H9 (cell line): ENCODE results near the gene TMEM132D. TPM values are rescaled to one million over a fixed set of nuclear protein-coding genes. Genes with fewer than 3 reads are reported as not detected.

ENCODE experiments used
- DNase-seq: peaks from one replicate; pipeline ENCODE4 v3.0.0-alpha.2; 2017
- H2AFZ ChIP-seq: one replicate; pipeline ENCODE4 v1.6.1; 2013; ENCODE audit warnings: mild to moderate bottlenecking, low read length, control low read depth, moderate library complexity
- H2AK5ac ChIP-seq: 2 replicates; pipeline ENCODE4 v1.6.1; 2013; ENCODE audit warnings: low read length, control low read depth, mixed read lengths; ENCODE audit not compliant: insufficient read length
- H2BK120ac ChIP-seq: one replicate; pipeline ENCODE4 v1.6.1; 2013; ENCODE audit warnings: low read depth, mild to moderate bottlenecking, low read length, control low read depth, inconsistent platforms; ENCODE audit not compliant: poor library complexity, severe bottlenecking
- H2BK12ac ChIP-seq: 2 replicates; pipeline ENCODE4 v1.6.1; 2013; ENCODE audit warnings: low read length, control low read depth, mixed read lengths, low read depth; ENCODE audit not compliant: insufficient read length
- H2BK15ac ChIP-seq: 2 replicates; pipeline ENCODE4 v1.6.1; 2013; ENCODE audit warnings: low read depth, low read length, control low read depth
- H2BK20ac ChIP-seq: one replicate; pipeline ENCODE4 v1.6.1; 2013; ENCODE audit warnings: low read depth, mild to moderate bottlenecking, low read length, control low read depth, inconsistent platforms; ENCODE audit not compliant: poor library complexity, severe bottlenecking
- H2BK5ac ChIP-seq: 2 replicates; pipeline ENCODE4 v1.6.1; 2013; ENCODE audit warnings: low read length, control low read depth, mixed read lengths; ENCODE audit not compliant: insufficient read length
- H3K14ac ChIP-seq: 2 replicates; pipeline ENCODE4 v1.6.1; 2013; ENCODE audit warnings: low read length, control low read depth; ENCODE audit not compliant: insufficient read depth
- H3K18ac ChIP-seq: 2 replicates; pipeline ENCODE4 v1.6.1; 2013; ENCODE audit warnings: low read depth, mild to moderate bottlenecking, mixed read lengths, low read length, control low read depth; ENCODE audit not compliant: insufficient read length
- H3K23ac ChIP-seq: 2 replicates; pipeline ENCODE4 v1.6.1; 2013; ENCODE audit warnings: low read length, control low read depth, mixed read lengths, low read depth; ENCODE audit not compliant: insufficient read length
- H3K23me2 ChIP-seq: 2 replicates; pipeline ENCODE4 v1.6.1; 2013; ENCODE audit warnings: low read depth, mild to moderate bottlenecking, mixed read lengths, low read length, control low read depth; ENCODE audit not compliant: insufficient read length, poor library complexity, severe bottlenecking
- H3K27ac ChIP-seq: 2 replicates; pipeline ENCODE4 v1.5.1; 2013; ENCODE audit warnings: low read length, control low read depth, mixed read lengths, low read depth; ENCODE audit not compliant: insufficient read length
- H3K27me3 ChIP-seq: 2 replicates; pipeline ENCODE4 v1.6.1; 2013; ENCODE audit warnings: low read length, control low read depth, inconsistent platforms; ENCODE audit not compliant: insufficient read depth
- H3K4ac ChIP-seq: 2 replicates; pipeline ENCODE4 v1.6.1; 2013; ENCODE audit warnings: low read depth, mild to moderate bottlenecking, control low read depth, inconsistent platforms, low read length, moderate library complexity
- H3K4me1 ChIP-seq: 2 replicates; pipeline ENCODE4 v1.6.1; 2013; ENCODE audit warnings: low read length, control low read depth, inconsistent platforms; ENCODE audit not compliant: insufficient read depth
- H3K4me2 ChIP-seq: 2 replicates; pipeline ENCODE4 v1.6.1; 2013; ENCODE audit warnings: low read length, control low read depth, mixed read lengths; ENCODE audit not compliant: insufficient read length, insufficient read depth
- H3K56ac ChIP-seq: 2 replicates; pipeline ENCODE4 v1.6.1; 2013; ENCODE audit warnings: low read depth, mild to moderate bottlenecking, mixed read lengths, low read length, control low read depth; ENCODE audit not compliant: insufficient read length
- H3K79me1 ChIP-seq: 2 replicates; pipeline ENCODE4 v1.6.1; 2013; ENCODE audit warnings: low read depth, mild to moderate bottlenecking, moderate library complexity, low read length, control low read depth, inconsistent platforms; ENCODE audit not compliant: insufficient read depth, poor library complexity, severe bottlenecking
- H3K79me2 ChIP-seq: 2 replicates; pipeline ENCODE4 v1.6.1; 2013; ENCODE audit warnings: low read length, control low read depth, inconsistent platforms; ENCODE audit not compliant: insufficient read depth
- H3K9ac ChIP-seq: 2 replicates; pipeline ENCODE4 v1.6.1; 2013; ENCODE audit warnings: low read length, control low read depth, mixed read lengths; ENCODE audit not compliant: insufficient read length; ENCODE audit errors: extremely low read depth
- H3K9me3 ChIP-seq: one replicate; pipeline ENCODE4 v1.6.1; 2013; ENCODE audit warnings: low read depth, low read length, inconsistent platforms; ENCODE audit not compliant: control insufficient read depth
- H3T11ph ChIP-seq: one replicate; pipeline ENCODE4 v1.6.1; 2013; ENCODE audit warnings: mild to moderate bottlenecking, low read length, control low read depth, inconsistent platforms
- H4K20me1 ChIP-seq: one replicate; pipeline ENCODE4 v1.6.1; 2013; ENCODE audit not compliant: control insufficient read depth, insufficient read length, insufficient read depth
- H4K5ac ChIP-seq: 2 replicates; pipeline ENCODE4 v1.6.1; 2013; ENCODE audit warnings: low read depth, mild to moderate bottlenecking, mixed read lengths, low read length, control low read depth; ENCODE audit not compliant: insufficient read length
- H4K8ac ChIP-seq: replicated peaks from 2 replicates; pipeline ENCODE4 v1.6.1; 2013; ENCODE audit warnings: low read length, control low read depth, mixed read lengths, low read depth; ENCODE audit not compliant: insufficient read length
- H4K91ac ChIP-seq: 2 replicates; pipeline ENCODE4 v1.6.1; 2013; ENCODE audit warnings: low read depth, mild to moderate bottlenecking, moderate library complexity, mixed read lengths, low read length, control low read depth; ENCODE audit not compliant: insufficient read length
- H3K27ac Mint-ChIP-seq, 3 experiments: 2 replicates in 2 of 3; 3 replicates in 1 of 3; pipeline ENCODE4 v1.8.0; 2020 to 2021; ENCODE audit warnings: mixed read lengths in 3 of 3, mild to moderate bottlenecking in 1 of 3, moderate library complexity in 1 of 3
- H3K27me3 Mint-ChIP-seq: 2 replicates; pipeline ENCODE4 v1.8.0; 2021; ENCODE audit warnings: low read depth, mild to moderate bottlenecking, moderate library complexity, mixed read lengths
- H3K36me3 Mint-ChIP-seq, 3 experiments: 2 replicates in 2 of 3; 3 replicates in 1 of 3; pipeline ENCODE4 v1.8.0; 2020 to 2021; ENCODE audit warnings: low read depth in 3 of 3, mixed read lengths in 3 of 3; ENCODE audit not compliant: insufficient read depth in 1 of 3
- H3K4me1 Mint-ChIP-seq, 2 experiments: 2 replicates each; pipeline ENCODE4 v1.8.0; 2020; ENCODE audit warnings: mixed read lengths in 2 of 2
- H3K4me3 Mint-ChIP-seq, 2 experiments: 2 replicates in 1 of 2; 3 replicates in 1 of 2; pipeline ENCODE4 v1.8.0; 2020 to 2021; ENCODE audit warnings: mild to moderate bottlenecking in 2 of 2, mixed read lengths in 2 of 2, moderate library complexity in 1 of 2
- H3K9me3 Mint-ChIP-seq, 2 experiments: 2 replicates in 1 of 2; 3 replicates in 1 of 2; pipeline ENCODE4 v1.8.0; 2020; ENCODE audit warnings: mild to moderate bottlenecking in 2 of 2, mixed read lengths in 2 of 2, moderate library complexity in 1 of 2
- CTCF ChIP-seq: fragments of 200-600 bp; sonication (generic); conservative IDR thresholded peaks from 3 replicates; pipeline ENCODE4 v1.8.0; 2021; ENCODE audit warnings: antibody characterized with exemption, mild to moderate bottlenecking
- WGBS: extraction: QIAGEN DNeasy Blood & Tissue Kit; methylation state at CpG from one replicate; pipeline ENCODE4 v1.1.7; 2013; ENCODE audit warnings: missing lambda C conversion rate, low lambda C conversion rate, mixed read lengths; ENCODE audit not compliant: insufficient read length; ENCODE audit errors: extremely low coverage; 5-methylcytosine and 5-hydroxymethylcytosine counted together
- total RNA-seq: library from RNA; stranded (reverse); gene quantifications from 2 replicates; pipeline ENCODE4 v1.2.1, GENCODE V29; 2021

The TMEM132D gene
- total RNA-seq, 1 experiment from 2014 or later, result 6.1 TPM

- Histone ChIP-seq H2BK5ac (no peak overlapping the region), H4K91ac (no peak overlapping the region), H2BK12ac (no peak overlapping the region), H3K23ac (no peak overlapping the region), H3K4me1 (peaks cover 8% of the 10 kb centered on the region; the same call in 1 of the 2 replicates), H3K14ac (no peak overlapping the region), H2AK5ac (no peak overlapping the region), H3K27ac (no peak overlapping the region), H3K9me3 (no peaks in the 10 kb centered on the region), H4K5ac (no peak overlapping the region), H2AFZ (no peak overlapping the region), H3K56ac (no peak overlapping the region), H2BK15ac (no peak overlapping the region), H4K20me1 (no peaks in the 10 kb centered on the region), H3K27me3 (no peaks in the 10 kb centered on the region), H2BK20ac (no peak overlapping the region), H3K79me1 (no peaks in the 10 kb centered on the region), H3K79me2 (0 out of 2 replicates have a peak, but pooled peaks cover 3% of the 10 kb centered on the region), H3K23me2 (no peaks in the 10 kb centered on the region), H3K18ac (no peak overlapping the region), H4K8ac (no peak overlapping the region), H3K4ac (no peak overlapping the region), H3K4me2 (no peak overlapping the region), H2BK120ac (no peak overlapping the region), H3K9ac (no peak overlapping the region), H3T11ph (no peak overlapping the region)
- Mint-ChIP-seq H3K4me3 (no peak overlapping the region), H3K9me3 (no peaks in the 10 kb centered on the region; a peak in 1 of 5 replicates), H3K4me1 (peaks cover 21 to 28% of the 10 kb centered on the region in 2 experiments), H3K36me3 (no peaks in the 10 kb centered on the region; a peak in 2 of 7 replicates), H3K27ac (peak overlapping the region in 1 of 3 experiments; percentile 26; a peak in 1 of 7 replicates), H3K27me3 (no peaks in the 10 kb centered on the region)
- no CpG with 5 or more reads among the region's 3 CpGs for WGBS
- no peak for TF ChIP-seq CTCF
- DNase-seq, result no peak
Observed at GRCh38 chr12:129841251-129841650, 62.6 kb downstream of the TMEM132D start.
